Hematopoietic multipotent progenitor cell treated with erythropoietin and hydrocortisone succinate and interleukin-3 and kit ligand, for 17 days (in vitro differentiated cells): ENCODE results near the gene RNF223.
"Not testable (repeated sequence)": the region's sequence is repeated elsewhere in the genome, so short reads cannot be mapped to it uniquely, and the experiment has no call there.

Experiments used
- DNase-seq: peaks from one replicate; pipeline ENCODE4 v3.0.0-alpha.2; 2015; ENCODE audit warnings: low spot score

RNF223 gene

GRCh38 chr1:1109743-1110142, 35.6 kb upstream of the RNF223 start:
- DNase-seq = no peak

GRCh38 chr1:1106510-1107221, 32.6 kb upstream of the RNF223 start:
- DNase-seq = no peak

GRCh38 chr1:1104152-1104551, 30.0 kb upstream of the RNF223 start:
- not testable (repeated sequence) for DNase-seq

- DNase-seq = no peak
These were observed 27.4 kb upstream of the RNF223 start for GRCh38 chr1:1101503-1101902.

- no peak for DNase-seq
These were observed 26.2 kb upstream of the RNF223 start for GRCh38 chr1:1100296-1100695.

- no peak for DNase-seq
These were observed 25.5 kb upstream of the RNF223 start for GRCh38 chr1:1099506-1100183.

- no peak for DNase-seq
These were observed 24.7 kb upstream of the RNF223 start for GRCh38 chr1:1098681-1099421.

- DNase-seq = not testable (repeated sequence)
These were observed 22.0 kb upstream of the RNF223 start for GRCh38 chr1:1096136-1096535.

GRCh38 chr1:1094981-1095380, 20.9 kb upstream of the RNF223 start:
- DNase-seq = no peak

- DNase-seq = no peak
These were observed 19.5 kb upstream of the RNF223 start for GRCh38 chr1:1093610-1093943.

- no peak for DNase-seq
These were observed 18.9 kb upstream of the RNF223 start for GRCh38 chr1:1092894-1093609.

GRCh38 chr1:1092149-1092855, 18.2 kb upstream of the RNF223 start:
- DNase-seq = no peak

GRCh38 chr1:1091344-1092148, 17.4 kb upstream of the RNF223 start:
- peak; percentile 16 for DNase-seq

- no peak for DNase-seq
These were observed 16.6 kb upstream of the RNF223 start for GRCh38 chr1:1090424-1091343.

GRCh38 chr1:1089731-1090423, 15.8 kb upstream of the RNF223 start:
- DNase-seq = no peak

- DNase-seq = no peak
These were observed 14.9 kb upstream of the RNF223 start for GRCh38 chr1:1088801-1089680.

GRCh38 chr1:1088029-1088800, 14.1 kb upstream of the RNF223 start:
- DNase-seq = no peak
